Neutrophil (primary cell): ENCODE data around the gene EPS15.

ENCODE experiments used
- H3K27ac ChIP-seq: fragments of 200-600 bp; sonication (generic); 2 replicates; pipeline ENCODE4 v1.5.1; 2016; ENCODE audit warnings: mild to moderate bottlenecking, moderate library complexity
- H3K27me3 ChIP-seq: fragments of 200-600 bp; sonication (generic); 2 replicates; pipeline ENCODE4 v1.6.0; 2016; ENCODE audit warnings: mild to moderate bottlenecking
- H3K36me3 ChIP-seq: fragments of 200-600 bp; sonication (generic); 2 replicates; pipeline ENCODE4 v1.5.1; 2017
- H3K4me1 ChIP-seq, 2 experiments: fragments of 200-600 bp in 1 of 2; sonication (generic) in 1 of 2; 1 replicate in 1 of 2; 2 replicates in 1 of 2; pipeline versions ENCODE4 v1.5.1 to v1.6.1; 2013 to 2016; ENCODE audit warnings: low read depth in 1 of 2, low read length in 1 of 2, mild to moderate bottlenecking in 1 of 2, moderate library complexity in 1 of 2; ENCODE audit not compliant: control insufficient read depth in 1 of 2, insufficient read depth in 1 of 2
- H3K4me3 ChIP-seq, 2 experiments: fragments of 200-600 bp in 1 of 2; sonication (generic) in 1 of 2; 1 replicate in 1 of 2; 2 replicates in 1 of 2; pipeline ENCODE4 v1.5.1; 2013 to 2016; ENCODE audit warnings: low read depth in 1 of 2, low read length in 1 of 2, mild to moderate bottlenecking in 1 of 2, moderate library complexity in 1 of 2
- H3K9me3 ChIP-seq: fragments of 200-600 bp; sonication (generic); 2 replicates; pipeline ENCODE4 v1.5.1; 2016
- CTCF ChIP-seq: fragments of 200-600 bp; sonication (generic); IDR thresholded peaks from 2 replicates; pipeline ENCODE4 v1.5.1; 2016; ENCODE audit warnings: antibody characterized with exemption

The EPS15 gene

GRCh38 chr1:51322417-51323101 lies 196.5 kb downstream of the EPS15 start:
- Histone ChIP-seq H3K4me3 (no peak overlapping the region), H3K36me3 (no peaks in the 10 kb centered on the region), H3K27me3 (peaks cover 9% of the 10 kb centered on the region), H3K4me1 (no peaks in the 10 kb centered on the region), H3K27ac (no peak overlapping the region), H3K9me3 (no peaks in the 10 kb centered on the region)
- no peak for TF ChIP-seq CTCF

DNA sequence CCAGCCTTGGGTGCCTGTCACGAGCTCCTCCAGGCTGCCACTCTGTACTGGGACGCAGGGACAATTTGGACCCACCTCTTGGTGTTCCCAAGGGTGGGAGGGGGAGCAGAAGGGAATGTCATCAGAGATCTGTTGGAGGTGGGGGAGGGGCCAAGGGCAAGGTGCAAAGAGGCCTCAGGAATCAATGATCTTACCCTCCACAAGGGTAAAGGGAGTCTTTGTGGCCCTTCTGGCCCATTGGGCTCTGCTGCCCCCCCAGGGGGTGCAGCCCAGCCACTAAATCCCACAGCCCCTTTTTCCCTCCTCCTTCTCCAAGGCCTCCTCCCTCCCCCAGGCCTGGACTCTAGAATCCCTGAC lies 197.2 kb downstream of the EPS15 start:
- Histone ChIP-seq H3K4me3 (no peak overlapping the region), H3K36me3 (no peaks in the 10 kb centered on the region), H3K27ac (no peak overlapping the region), H3K9me3 (no peaks in the 10 kb centered on the region), H3K27me3 (peaks cover 4% of the 10 kb centered on the region), H3K4me1 (no peaks in the 10 kb centered on the region)
- TF ChIP-seq CTCF, result no peak

DNA sequence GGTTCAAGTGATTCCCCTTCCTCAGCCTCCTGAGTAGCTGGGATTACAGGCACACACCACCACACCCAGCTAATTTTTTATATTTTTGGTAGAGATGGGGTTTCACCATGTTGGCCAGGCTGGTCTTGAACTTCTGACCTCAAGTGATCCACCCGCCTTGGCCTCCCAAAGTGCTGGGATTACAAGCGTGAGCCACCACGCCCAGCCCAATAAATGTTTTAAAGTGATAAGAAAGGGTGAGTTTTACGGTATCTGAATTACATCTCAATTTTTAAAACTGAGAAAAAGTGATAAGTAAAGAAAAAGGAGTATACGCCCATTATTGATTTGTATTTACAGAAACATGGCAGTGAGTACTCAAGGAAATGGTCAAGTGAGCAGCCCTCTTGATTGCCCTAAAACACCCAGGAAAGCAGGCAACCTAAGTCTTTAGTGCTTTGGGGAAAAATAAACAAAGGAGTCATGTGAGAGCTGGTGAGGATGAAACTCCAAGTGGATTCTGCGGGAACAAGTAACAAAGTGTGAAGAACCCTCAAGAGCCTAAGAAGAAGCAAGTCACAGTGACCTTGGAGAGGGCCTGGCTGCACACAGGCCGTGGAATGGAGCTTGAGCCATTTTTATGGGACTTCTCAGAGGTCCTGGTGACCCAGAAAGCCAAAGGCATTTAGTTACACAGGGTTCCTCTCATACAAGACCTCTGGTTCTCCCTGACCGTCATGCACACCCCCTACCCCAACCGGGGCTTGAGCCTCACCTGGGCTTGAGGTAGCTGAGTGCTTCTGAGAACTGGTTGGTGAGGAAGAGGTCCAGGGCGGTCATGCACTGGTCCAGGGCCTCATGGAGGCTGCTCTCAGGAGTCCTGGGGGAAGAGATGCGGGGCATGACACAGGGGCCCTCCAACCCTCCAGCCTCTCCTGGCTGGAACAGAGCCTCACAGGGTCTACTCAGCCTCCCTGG lies 197.8 kb downstream of the EPS15 start:
- no peak overlapping the region for H3K4me3 ChIP-seq
- no peaks in the 10 kb centered on the region for H3K27me3 ChIP-seq
- no peak for TF ChIP-seq CTCF
- no peaks in the 10 kb centered on the region for H3K4me1 ChIP-seq
- H3K9me3 ChIP-seq, result no peaks in the 10 kb centered on the region
- H3K27ac ChIP-seq, result no peak overlapping the region
- H3K36me3 ChIP-seq, result no peaks in the 10 kb centered on the region

DNA sequence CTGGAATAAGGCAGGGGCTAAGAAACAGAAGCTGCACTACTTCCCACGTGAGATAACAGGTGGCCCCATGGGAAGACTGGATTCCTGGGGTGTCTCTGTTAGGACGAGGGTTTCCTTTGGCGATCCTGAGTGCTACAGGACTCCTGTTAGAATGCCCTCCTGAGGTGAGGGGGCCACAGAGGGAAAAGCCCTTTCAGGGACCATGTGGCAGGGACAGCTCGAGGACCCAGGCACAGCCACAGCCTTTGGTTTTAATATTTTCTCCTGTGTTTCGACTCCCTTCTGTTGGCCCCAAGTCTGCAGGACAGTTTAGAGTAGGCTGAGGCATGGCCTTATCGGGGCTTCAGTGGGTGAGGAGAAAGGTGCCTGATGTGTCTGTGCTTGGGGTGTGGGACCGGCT lies 201.3 kb downstream of the EPS15 start:
- Histone ChIP-seq H3K36me3 (no peaks in the 10 kb centered on the region), H3K27ac (no peak overlapping the region), H3K27me3 (no peaks in the 10 kb centered on the region), H3K4me3 (no peak overlapping the region), H3K9me3 (no peaks in the 10 kb centered on the region), H3K4me1 (no peaks in the 10 kb centered on the region)
- TF ChIP-seq CTCF, result no peak

GRCh38 chr1:51316846-51317120 lies 202.3 kb downstream of the EPS15 start:
- H3K27me3 ChIP-seq, result no peaks in the 10 kb centered on the region
- no peaks in the 10 kb centered on the region for H3K36me3 ChIP-seq
- H3K27ac ChIP-seq, result no peak overlapping the region
- no peak for TF ChIP-seq CTCF
- H3K4me3 ChIP-seq, result no peak overlapping the region
- no peaks in the 10 kb centered on the region for H3K4me1 ChIP-seq
- H3K9me3 ChIP-seq, result no peaks in the 10 kb centered on the region
